ENCODE measurements around the gene TENM4.

GRCh38 chr11:78657968-78658839, 782.6 kb downstream of the TENM4 start:
- TF ChIP-seq CTCF (IDR thresholded peaks at IDR 0.05) (no peak), POLR2AphosphoS5 (IDR thresholded peaks at IDR 0.05) (no peak), POLR2A (IDR thresholded peaks at IDR 0.05) (no peak), EP300 (IDR thresholded peaks at IDR 0.05) (no peak)
